HG03457 (cell line): ENCODE data around the gene MAP2K3.
"Not testable (repeated sequence)": the region's sequence is repeated elsewhere in the genome, so short reads cannot be mapped to it uniquely, and the experiment has no call there.

Experiments
- ATAC-seq: cut with Tn5 transposase; IDR thresholded peaks from one replicate; pipeline ENCODE4 v1.9.1; 2021; ENCODE audit warnings: moderate number of reproducible peaks; ENCODE audit not compliant: unreplicated experiment

Gene MAP2K3

GRCh38 chr17:21310061-21310765, 25.7 kb downstream of the MAP2K3 start:
- not testable (repeated sequence) for ATAC-seq

- not testable (repeated sequence) for ATAC-seq
Observed at GRCh38 chr17:21310766-21311602, 26.5 kb downstream of the MAP2K3 start.

- no peak for ATAC-seq
Observed at GRCh38 chr17:21313320-21313719, 28.8 kb downstream of the MAP2K3 start.

- ATAC-seq = not testable (repeated sequence)
Observed at GRCh38 chr17:21313761-21314160, 29.2 kb downstream of the MAP2K3 start.

GRCh38 chr17:21314261-21314664, 29.8 kb downstream of the MAP2K3 start:
- ATAC-seq = not testable (repeated sequence)

- not testable (repeated sequence) for ATAC-seq
Observed at GRCh38 chr17:21314701-21315111, 30.2 kb downstream of the MAP2K3 start.

- not testable (repeated sequence) for ATAC-seq
Observed at GRCh38 chr17:21315246-21316000, 30.9 kb downstream of the MAP2K3 start.

GRCh38 chr17:21316212-21316886, 31.8 kb downstream of the MAP2K3 start:
- not testable (repeated sequence) for ATAC-seq

- ATAC-seq = not testable (repeated sequence)
Observed at GRCh38 chr17:21316887-21317500, 32.5 kb downstream of the MAP2K3 start.

- not testable (repeated sequence) for ATAC-seq
Observed at GRCh38 chr17:21317821-21318220, 33.3 kb downstream of the MAP2K3 start.

- no peak for ATAC-seq
Observed at GRCh38 chr17:21318439-21318838, 33.9 kb downstream of the MAP2K3 start.

- ATAC-seq = not testable (repeated sequence)
Observed at GRCh38 chr17:21318856-21319255, 34.3 kb downstream of the MAP2K3 start.

- ATAC-seq = not testable (repeated sequence)
Observed at GRCh38 chr17:21319256-21319655, 34.7 kb downstream of the MAP2K3 start.

GRCh38 chr17:21319686-21320375, 35.3 kb downstream of the MAP2K3 start:
- not testable (repeated sequence) for ATAC-seq

- not testable (repeated sequence) for ATAC-seq
Observed at GRCh38 chr17:21320430-21320829, 35.9 kb downstream of the MAP2K3 start.

- ATAC-seq = not testable (repeated sequence)
Observed at GRCh38 chr17:21321061-21321460, 36.5 kb downstream of the MAP2K3 start.

- not testable (repeated sequence) for ATAC-seq
Observed at GRCh38 chr17:21321744-21322191, 37.3 kb downstream of the MAP2K3 start.

GRCh38 chr17:21323257-21324111, 39.0 kb downstream of the MAP2K3 start:
- not testable (repeated sequence) for ATAC-seq
